HG02970 (cell line): ENCODE data around the gene NRIP2.

Source experiments
- ATAC-seq: cut with Tn5 transposase; IDR thresholded peaks from one replicate; pipeline ENCODE4 v1.9.1; 2021; ENCODE audit warnings: mild to moderate bottlenecking, moderate library complexity, moderate number of reproducible peaks; ENCODE audit not compliant: unreplicated experiment, low FRiP score

The NRIP2 gene

GRCh38 chr12:2783936-2784600 is 50.8 kb downstream of the NRIP2 start:
- ATAC-seq, result no peak

DNA sequence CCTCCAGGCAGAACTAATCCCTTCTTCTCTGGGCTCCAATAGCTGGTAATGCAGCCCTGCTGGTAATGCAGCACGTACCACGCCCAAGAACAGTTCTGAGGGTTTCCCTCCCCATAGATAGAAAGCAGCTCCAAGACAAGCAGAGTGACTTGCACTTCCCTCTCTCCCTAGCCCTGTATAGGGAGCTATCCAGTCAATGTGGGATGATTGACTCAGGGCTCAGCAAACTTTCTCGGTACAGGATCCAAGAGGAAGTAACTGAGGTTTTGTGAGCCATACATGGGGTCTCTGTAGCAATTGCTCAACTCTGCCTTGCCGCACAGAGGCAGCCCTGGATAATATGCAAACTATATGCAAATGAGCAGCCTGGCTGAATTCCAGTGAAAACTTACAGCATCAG is 55.6 kb downstream of the NRIP2 start:
- ATAC-seq, result no peak

- no peak for ATAC-seq
Observed at GRCh38 chr12:2776129-2776806, 58.6 kb downstream of the NRIP2 start.

DNA sequence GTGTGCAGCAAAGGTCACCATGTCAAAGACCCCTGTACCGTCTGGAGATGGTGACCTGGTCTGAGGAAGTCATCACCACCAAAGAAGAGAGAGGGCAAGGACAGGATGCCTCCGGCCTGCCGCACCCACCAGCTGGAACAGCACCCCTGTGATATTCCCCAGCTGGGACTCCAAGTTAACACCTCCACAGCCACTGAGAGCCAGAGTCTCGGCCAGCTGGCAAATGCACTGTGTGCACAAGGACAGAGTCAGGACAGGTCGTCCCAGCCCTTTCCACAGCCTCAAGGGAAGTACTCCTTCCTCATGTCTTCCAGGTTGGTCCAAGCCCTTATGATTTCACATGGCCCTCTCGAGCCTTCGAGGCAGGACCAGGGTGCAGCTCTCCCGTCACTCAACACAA is 59.4 kb downstream of the NRIP2 start:
- no peak for ATAC-seq
